HCT116 (cell line): ENCODE data around the gene AHRR. TPM values are rescaled to one million over a fixed set of nuclear protein-coding genes. Genes with fewer than 3 reads are reported as not detected.

ENCODE experiments used
- ATAC-seq: fragments of 200-7000 bp; cut with Tn5 transposase; 2 replicates; pipeline ENCODE4 v1.9.1; 2020; ENCODE audit warnings: mild to moderate bottlenecking, moderate library complexity
- BruUV-seq: library from RNA; stranded (reverse); fragments of 400-500 nt; replicated peaks from 2 replicates; lab custom pipeline; 2021; lab: Mats Ljungman, UMichigan
- CTCF ChIA-PET: fragments of 300-600 bp; sonication (Branson Sonifier 250); formaldehyde crosslinking; loops from one replicate; lab custom pipeline; 2021; ENCODE audit warnings: antibody characterized with exemption; lab: Charles Lee
- POLR2A ChIA-PET: fragments of 300-600, 350-600 bp; sonication (Branson Sonifier 250); formaldehyde crosslinking; loops from one replicate; lab custom pipeline; 2021; ENCODE audit warnings: antibody characterized with exemption; lab: Charles Lee
- RAD21 ChIA-PET, 2 experiments: fragments of 300-600 bp; sonication (Branson Sonifier 250); formaldehyde crosslinking; loops; one replicate each; lab custom pipeline; 2023; ENCODE audit warnings: low total read pairs in 2 of 2; ENCODE audit not compliant: uncharacterized antibody in 2 of 2, unreplicated experiment in 2 of 2, low non-redundant PET in 1 of 2; lab: Charles Lee
- DNase-seq: peaks from one replicate; pipeline ENCODE4 v3.0.0-alpha.2; 2010; ENCODE audit warnings: low read depth, low spot score
- H2AFZ ChIP-seq: fragments of 200-600 bp; shearing (Covaris generic), sonication (generic); 2 replicates; pipeline ENCODE4 v1.6.1; 2017; ENCODE audit warnings: low read depth, mixed run types, mixed read lengths, antibody characterized with exemption, low read length; ENCODE audit not compliant: poor library complexity, severe bottlenecking
- H3K27ac ChIP-seq: 2 replicates; pipeline ENCODE4 v1.5.1; 2012; ENCODE audit warnings: low read depth, low read length
- H3K27me3 ChIP-seq: fragments of 200-600 bp; sonication (generic); 2 replicates; pipeline ENCODE4 v1.6.1; 2016; ENCODE audit warnings: mixed run types, low read length, mixed read lengths; ENCODE audit not compliant: insufficient read depth
- H3K36me3 ChIP-seq, 2 experiments: fragments of 200-500 bp in 1 of 2; fragments of 200-600 bp in 1 of 2; sonication (Bioruptor generic) in 1 of 2; sonication (generic) in 1 of 2; 2 replicates each; pipeline versions ENCODE4 v1.5.1 to v1.6.1; 2014 to 2016; ENCODE audit warnings: low read length in 2 of 2, inconsistent platforms in 1 of 2, mixed read lengths in 1 of 2, mixed run types in 1 of 2; ENCODE audit not compliant: insufficient read depth in 2 of 2, control insufficient read depth in 1 of 2
- H3K4me1 ChIP-seq, 2 experiments: fragments of 200-600 bp in 1 of 2; sonication (generic) in 1 of 2; 2 replicates each; pipeline versions ENCODE4 v1.5.1 to v1.6.1; 2012 to 2017; ENCODE audit warnings: low read length in 2 of 2, inconsistent platforms in 1 of 2, mild to moderate bottlenecking in 1 of 2, mixed read lengths in 1 of 2, mixed run types in 1 of 2, moderate library complexity in 1 of 2; ENCODE audit not compliant: insufficient read depth in 2 of 2, control insufficient read depth in 1 of 2
- H3K4me2 ChIP-seq: fragments of 200-600 bp; sonication (generic); 2 replicates; pipeline ENCODE4 v1.6.1; 2017; ENCODE audit warnings: mixed run types, low read length, mixed read lengths
- H3K4me3 ChIP-seq, 2 experiments: fragments of 200-600 bp in 1 of 2; sonication (generic) in 1 of 2; replicated peaks in 1 of 2; 2 replicates each; pipeline ENCODE4 v1.5.1; 2011 to 2016; ENCODE audit warnings: low read length in 2 of 2, control low read depth in 1 of 2, low read depth in 1 of 2, mild to moderate bottlenecking in 1 of 2, mixed read lengths in 1 of 2, mixed run types in 1 of 2
- H3K79me2 ChIP-seq: fragments of 200-600 bp; sonication (generic); 2 replicates; pipeline ENCODE4 v1.6.1; 2017; ENCODE audit warnings: mild to moderate bottlenecking, mixed run types, low read length, moderate library complexity, mixed read lengths; ENCODE audit not compliant: insufficient read depth
- H3K9ac ChIP-seq: fragments of 200-600 bp; sonication (generic); 2 replicates; pipeline ENCODE4 v1.6.1; 2016; ENCODE audit warnings: low read length, mixed read lengths
- H3K9me2 ChIP-seq: fragments of 200-600 bp; sonication (generic), shearing (Covaris generic); 2 replicates; pipeline ENCODE4 v1.6.1; 2017; ENCODE audit warnings: mixed run types, mild to moderate bottlenecking, moderate library complexity; ENCODE audit not compliant: insufficient read depth
- H3K9me3 ChIP-seq, 2 experiments: fragments of 200-500 bp in 1 of 2; fragments of 200-600 bp in 1 of 2; sonication (Bioruptor generic) in 1 of 2; sonication (generic) in 1 of 2; 2 replicates each; pipeline ENCODE4 v1.6.1; 2014 to 2017; ENCODE audit warnings: low read length in 2 of 2, mixed read lengths in 2 of 2, inconsistent platforms in 1 of 2, low read depth in 1 of 2, mild to moderate bottlenecking in 1 of 2, mixed run types in 1 of 2, moderate library complexity in 1 of 2; ENCODE audit not compliant: control insufficient read depth in 1 of 2, insufficient read depth in 1 of 2
- H4K20me1 ChIP-seq: fragments of 200-600 bp; sonication (generic), shearing (Covaris generic); 2 replicates; pipeline ENCODE4 v1.6.1; 2017; ENCODE audit warnings: mixed run types, mild to moderate bottlenecking, moderate library complexity; ENCODE audit not compliant: insufficient read depth
- CBX3 ChIP-seq: IDR thresholded peaks from 2 replicates; pipeline ENCODE4 v1.6.1; 2012; ENCODE audit warnings: low read depth
- ELF1 ChIP-seq: IDR thresholded peaks from 2 replicates; pipeline ENCODE4 v1.6.1; 2012; ENCODE audit warnings: low read depth, borderline replicate concordance
- EZH2 ChIP-seq: fragments of 200-600 bp; sonication (generic); IDR thresholded peaks from 2 replicates; pipeline ENCODE4 v1.6.1; 2017; ENCODE audit warnings: antibody characterized with exemption, mixed run types
- EZH2phosphoT487 ChIP-seq: fragments of 200-600 bp; IDR thresholded peaks from 2 replicates; pipeline ENCODE4 v1.6.1; 2018; ENCODE audit warnings: antibody characterized with exemption, borderline replicate concordance
- FOSL1 ChIP-seq: IDR thresholded peaks from 2 replicates; pipeline ENCODE4 v1.6.1; 2012; ENCODE audit warnings: low read depth
- JUND ChIP-seq: IDR thresholded peaks from 2 replicates; pipeline ENCODE4 v1.6.1; 2012
- POLR2A ChIP-seq: IDR thresholded peaks from 2 replicates; pipeline ENCODE4 v1.7.0; 2011; ENCODE audit warnings: borderline replicate concordance; ENCODE audit not compliant: insufficient read depth, insufficient read length; ENCODE audit errors: extremely low read depth
- POLR2AphosphoS5 ChIP-seq: IDR thresholded peaks from 2 replicates; pipeline ENCODE4 v1.6.1; 2011; ENCODE audit warnings: mild to moderate bottlenecking, low read depth, low read length, moderate library complexity
- RAD21 ChIP-seq: IDR thresholded peaks from 2 replicates; pipeline ENCODE4 v1.6.1; 2012; ENCODE audit warnings: low read depth, mild to moderate bottlenecking
- SIN3A ChIP-seq: IDR thresholded peaks from 2 replicates; pipeline ENCODE4 v1.6.1; 2012; ENCODE audit warnings: low read depth
- SP1 ChIP-seq: IDR thresholded peaks from 2 replicates; pipeline ENCODE4 v1.6.1; 2012; ENCODE audit warnings: low read depth
- SRF ChIP-seq: IDR thresholded peaks from 2 replicates; pipeline ENCODE4 v1.6.1; 2012; ENCODE audit warnings: low read depth
- TCF7L2 ChIP-seq: IDR thresholded peaks from 2 replicates; pipeline ENCODE4 v1.7.0; 2011; ENCODE audit warnings: borderline replicate concordance, inconsistent platforms; ENCODE audit not compliant: insufficient read depth, insufficient read length; ENCODE audit errors: extremely low read depth
- ZFX ChIP-seq: fragments of 450-650 bp; IDR thresholded peaks from 2 replicates; pipeline ENCODE4 v1.6.1; 2017
- ZNF274 ChIP-seq: fragments of 200-500 bp; sonication (Bioruptor generic); IDR thresholded peaks from 2 replicates; pipeline ENCODE4 v1.6.1; 2014; ENCODE audit warnings: mild to moderate bottlenecking, low read depth, low read length, inconsistent platforms
- intact Hi-C: fragments of 100-400 bp; cut with micrococcal nuclease; formaldehyde crosslinking; loops from 2 replicates; pipeline ENCODE4 v1.10.0; 2022
- total RNA-seq: library from RNA; stranded (reverse); gene quantifications from one replicate; pipeline ENCODE4 v1.2.1, GENCODE V29; 2021; ENCODE audit not compliant: unreplicated experiment
- TF ChIP-seq, protein P1 (sequence below): IDR thresholded peaks from 2 replicates; pipeline ENCODE4 v1.6.1; 2012; ENCODE audit warnings: low read depth
- TF ChIP-seq, protein P2 (sequence below): IDR thresholded peaks from 2 replicates; pipeline ENCODE4 v1.6.1; 2011; ENCODE audit warnings: mild to moderate bottlenecking, low read length, moderate library complexity; ENCODE audit not compliant: insufficient replicate concordance; ENCODE audit errors: extremely low read depth
- TF ChIP-seq, protein P3 (sequence below), 3 experiments: fragments of 200-600 bp in 1 of 3; sonication (generic) in 1 of 3; IDR thresholded peaks in 2 of 3; conservative IDR thresholded peaks in 1 of 3; 2 replicates each; pipeline ENCODE4 v1.5.1; 2012 to 2017; ENCODE audit warnings: low read depth in 2 of 3, low read length in 2 of 3, antibody characterized with exemption in 1 of 3, borderline replicate concordance in 1 of 3, control low read depth in 1 of 3, mild to moderate bottlenecking in 1 of 3, mixed read lengths in 1 of 3, mixed run types in 1 of 3, moderate library complexity in 1 of 3; ENCODE audit not compliant: insufficient read depth in 1 of 3
- TF ChIP-seq, protein P4 (sequence below): IDR thresholded peaks from 2 replicates; pipeline ENCODE4 v1.6.1; 2012
- TF ChIP-seq, protein P5 (sequence below): IDR thresholded peaks from 2 replicates; pipeline ENCODE4 v1.6.1; 2012

AHRR gene
- total RNA-seq, 1 experiment from 2014 or later: 12.7 TPM

DNA sequence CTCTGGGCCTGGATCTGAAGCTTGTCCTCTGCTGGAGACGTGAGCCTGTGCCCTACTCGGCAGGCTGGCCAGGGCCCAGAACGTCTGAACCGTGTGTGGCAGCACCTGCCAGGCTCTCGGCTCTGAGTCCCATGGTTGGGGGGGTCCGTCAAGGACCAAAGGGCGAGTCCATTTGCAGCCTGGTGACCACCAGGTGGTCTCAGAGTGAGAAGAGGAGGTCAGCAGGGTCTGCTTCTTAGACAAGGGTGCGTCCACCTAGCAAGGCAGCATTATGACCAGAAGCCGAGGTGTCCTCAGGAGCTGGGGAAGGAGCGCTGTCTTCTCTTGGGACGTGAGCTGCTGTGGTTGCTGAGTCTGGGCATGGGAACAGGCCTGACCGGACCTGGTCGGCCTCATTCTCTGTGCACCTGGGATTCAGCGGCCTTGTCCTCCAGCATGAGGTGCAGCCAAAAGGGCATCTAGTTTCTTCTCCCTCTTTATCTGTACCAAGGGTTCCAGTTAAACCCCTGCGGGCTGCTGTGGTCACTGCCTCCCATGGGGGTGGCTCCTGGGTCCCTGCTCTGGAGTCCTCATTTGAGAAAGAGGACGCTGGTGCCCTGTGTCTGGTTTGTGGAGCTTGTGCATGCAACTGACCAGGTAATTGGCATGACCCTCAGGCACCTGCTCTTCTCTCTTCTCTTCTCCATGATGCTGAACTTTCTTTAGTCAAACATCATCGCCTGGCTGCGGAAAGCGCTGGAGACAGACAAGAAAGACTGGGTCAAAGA is 135.9 kb downstream of the AHRR start:
- Histone ChIP-seq H3K9ac (no peak overlapping the region), H3K27me3 (no peaks in the 10 kb centered on the region), H3K4me3 (no peak overlapping the region), H3K9me3 (no peaks in the 10 kb centered on the region), H3K36me3 (peaks cover 21 to 36% of the 10 kb centered on the region in 2 experiments), H3K9me2 (no peaks in the 10 kb centered on the region), H4K20me1 (no peaks in the 10 kb centered on the region), H3K79me2 (peaks cover 56% of the 10 kb centered on the region), H3K27ac (no peak overlapping the region), H3K4me2 (no peak overlapping the region), H2AFZ (no peak overlapping the region), H3K4me1 (peaks cover 0 to 12% of the 10 kb centered on the region in 2 experiments; a peak in 2 of 4 replicates)
- BruUV-seq: no TSS peak
- CTCF ChIA-PET: interaction anchor here (1.3 kb wide), 1 partner anchor 10 kb away, joined by 4 read pairs; no protein-coding TSS in a partner anchor
- DNase-seq: no peak
- POLR2A ChIA-PET: no interaction called here
- RAD21 ChIA-PET: no interaction called here
- TF ChIP-seq RAD21 (no peak), TCF7L2 (no peak), SIN3A (no peak), EZH2phosphoT487 (no peak), POLR2A (no peak), POLR2AphosphoS5 (no peak), SP1 (no peak), ZFX (no peak), SRF (no peak), EZH2 (no peak), JUND (no peak), ZNF274 (no peak), CBX3 (no peak), ELF1 (no peak), FOSL1 (no peak)
- TF ChIP-seq, protein P1, sequence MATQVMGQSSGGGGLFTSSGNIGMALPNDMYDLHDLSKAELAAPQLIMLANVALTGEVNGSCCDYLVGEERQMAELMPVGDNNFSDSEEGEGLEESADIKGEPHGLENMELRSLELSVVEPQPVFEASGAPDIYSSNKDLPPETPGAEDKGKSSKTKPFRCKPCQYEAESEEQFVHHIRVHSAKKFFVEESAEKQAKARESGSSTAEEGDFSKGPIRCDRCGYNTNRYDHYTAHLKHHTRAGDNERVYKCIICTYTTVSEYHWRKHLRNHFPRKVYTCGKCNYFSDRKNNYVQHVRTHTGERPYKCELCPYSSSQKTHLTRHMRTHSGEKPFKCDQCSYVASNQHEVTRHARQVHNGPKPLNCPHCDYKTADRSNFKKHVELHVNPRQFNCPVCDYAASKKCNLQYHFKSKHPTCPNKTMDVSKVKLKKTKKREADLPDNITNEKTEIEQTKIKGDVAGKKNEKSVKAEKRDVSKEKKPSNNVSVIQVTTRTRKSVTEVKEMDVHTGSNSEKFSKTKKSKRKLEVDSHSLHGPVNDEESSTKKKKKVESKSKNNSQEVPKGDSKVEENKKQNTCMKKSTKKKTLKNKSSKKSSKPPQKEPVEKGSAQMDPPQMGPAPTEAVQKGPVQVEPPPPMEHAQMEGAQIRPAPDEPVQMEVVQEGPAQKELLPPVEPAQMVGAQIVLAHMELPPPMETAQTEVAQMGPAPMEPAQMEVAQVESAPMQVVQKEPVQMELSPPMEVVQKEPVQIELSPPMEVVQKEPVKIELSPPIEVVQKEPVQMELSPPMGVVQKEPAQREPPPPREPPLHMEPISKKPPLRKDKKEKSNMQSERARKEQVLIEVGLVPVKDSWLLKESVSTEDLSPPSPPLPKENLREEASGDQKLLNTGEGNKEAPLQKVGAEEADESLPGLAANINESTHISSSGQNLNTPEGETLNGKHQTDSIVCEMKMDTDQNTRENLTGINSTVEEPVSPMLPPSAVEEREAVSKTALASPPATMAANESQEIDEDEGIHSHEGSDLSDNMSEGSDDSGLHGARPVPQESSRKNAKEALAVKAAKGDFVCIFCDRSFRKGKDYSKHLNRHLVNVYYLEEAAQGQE: no peak
- TF ChIP-seq, protein P2, sequence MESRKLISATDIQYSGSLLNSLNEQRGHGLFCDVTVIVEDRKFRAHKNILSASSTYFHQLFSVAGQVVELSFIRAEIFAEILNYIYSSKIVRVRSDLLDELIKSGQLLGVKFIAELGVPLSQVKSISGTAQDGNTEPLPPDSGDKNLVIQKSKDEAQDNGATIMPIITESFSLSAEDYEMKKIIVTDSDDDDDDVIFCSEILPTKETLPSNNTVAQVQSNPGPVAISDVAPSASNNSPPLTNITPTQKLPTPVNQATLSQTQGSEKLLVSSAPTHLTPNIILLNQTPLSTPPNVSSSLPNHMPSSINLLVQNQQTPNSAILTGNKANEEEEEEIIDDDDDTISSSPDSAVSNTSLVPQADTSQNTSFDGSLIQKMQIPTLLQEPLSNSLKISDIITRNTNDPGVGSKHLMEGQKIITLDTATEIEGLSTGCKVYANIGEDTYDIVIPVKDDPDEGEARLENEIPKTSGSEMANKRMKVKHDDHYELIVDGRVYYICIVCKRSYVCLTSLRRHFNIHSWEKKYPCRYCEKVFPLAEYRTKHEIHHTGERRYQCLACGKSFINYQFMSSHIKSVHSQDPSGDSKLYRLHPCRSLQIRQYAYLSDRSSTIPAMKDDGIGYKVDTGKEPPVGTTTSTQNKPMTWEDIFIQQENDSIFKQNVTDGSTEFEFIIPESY: no peak
- TF ChIP-seq, protein P3, sequence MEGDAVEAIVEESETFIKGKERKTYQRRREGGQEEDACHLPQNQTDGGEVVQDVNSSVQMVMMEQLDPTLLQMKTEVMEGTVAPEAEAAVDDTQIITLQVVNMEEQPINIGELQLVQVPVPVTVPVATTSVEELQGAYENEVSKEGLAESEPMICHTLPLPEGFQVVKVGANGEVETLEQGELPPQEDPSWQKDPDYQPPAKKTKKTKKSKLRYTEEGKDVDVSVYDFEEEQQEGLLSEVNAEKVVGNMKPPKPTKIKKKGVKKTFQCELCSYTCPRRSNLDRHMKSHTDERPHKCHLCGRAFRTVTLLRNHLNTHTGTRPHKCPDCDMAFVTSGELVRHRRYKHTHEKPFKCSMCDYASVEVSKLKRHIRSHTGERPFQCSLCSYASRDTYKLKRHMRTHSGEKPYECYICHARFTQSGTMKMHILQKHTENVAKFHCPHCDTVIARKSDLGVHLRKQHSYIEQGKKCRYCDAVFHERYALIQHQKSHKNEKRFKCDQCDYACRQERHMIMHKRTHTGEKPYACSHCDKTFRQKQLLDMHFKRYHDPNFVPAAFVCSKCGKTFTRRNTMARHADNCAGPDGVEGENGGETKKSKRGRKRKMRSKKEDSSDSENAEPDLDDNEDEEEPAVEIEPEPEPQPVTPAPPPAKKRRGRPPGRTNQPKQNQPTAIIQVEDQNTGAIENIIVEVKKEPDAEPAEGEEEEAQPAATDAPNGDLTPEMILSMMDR (IDR thresholded peaks at IDR 0.05 in 2 of 3, conservative IDR thresholded peaks at IDR 0.05 in 1 of 3; ENCODE audit: borderline replicate concordance in 1 of 3, insufficient read depth in 1 of 3, low read depth in 2 of 3, low read length in 2 of 3): no peak
- TF ChIP-seq, protein P4, sequence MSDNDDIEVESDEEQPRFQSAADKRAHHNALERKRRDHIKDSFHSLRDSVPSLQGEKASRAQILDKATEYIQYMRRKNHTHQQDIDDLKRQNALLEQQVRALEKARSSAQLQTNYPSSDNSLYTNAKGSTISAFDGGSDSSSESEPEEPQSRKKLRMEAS: no peak
- TF ChIP-seq, protein P5, sequence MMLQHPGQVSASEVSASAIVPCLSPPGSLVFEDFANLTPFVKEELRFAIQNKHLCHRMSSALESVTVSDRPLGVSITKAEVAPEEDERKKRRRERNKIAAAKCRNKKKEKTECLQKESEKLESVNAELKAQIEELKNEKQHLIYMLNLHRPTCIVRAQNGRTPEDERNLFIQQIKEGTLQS: no peak
- ATAC-seq: no peak
- intact Hi-C loops: loop anchor here (10.0 kb wide), 1 partner anchor 157 kb away; the partner anchor contains the start of gene CEP72
